Hippocampal formation (tissue), 2 donors: ENCODE data around the gene TAOK1.

ENCODE experiments used
- DNase-seq, 2 donors: peaks; one replicate each; lab custom pipeline; 2025; lab: John Stamatoyannopoulos, UW

The TAOK1 gene

DNA sequence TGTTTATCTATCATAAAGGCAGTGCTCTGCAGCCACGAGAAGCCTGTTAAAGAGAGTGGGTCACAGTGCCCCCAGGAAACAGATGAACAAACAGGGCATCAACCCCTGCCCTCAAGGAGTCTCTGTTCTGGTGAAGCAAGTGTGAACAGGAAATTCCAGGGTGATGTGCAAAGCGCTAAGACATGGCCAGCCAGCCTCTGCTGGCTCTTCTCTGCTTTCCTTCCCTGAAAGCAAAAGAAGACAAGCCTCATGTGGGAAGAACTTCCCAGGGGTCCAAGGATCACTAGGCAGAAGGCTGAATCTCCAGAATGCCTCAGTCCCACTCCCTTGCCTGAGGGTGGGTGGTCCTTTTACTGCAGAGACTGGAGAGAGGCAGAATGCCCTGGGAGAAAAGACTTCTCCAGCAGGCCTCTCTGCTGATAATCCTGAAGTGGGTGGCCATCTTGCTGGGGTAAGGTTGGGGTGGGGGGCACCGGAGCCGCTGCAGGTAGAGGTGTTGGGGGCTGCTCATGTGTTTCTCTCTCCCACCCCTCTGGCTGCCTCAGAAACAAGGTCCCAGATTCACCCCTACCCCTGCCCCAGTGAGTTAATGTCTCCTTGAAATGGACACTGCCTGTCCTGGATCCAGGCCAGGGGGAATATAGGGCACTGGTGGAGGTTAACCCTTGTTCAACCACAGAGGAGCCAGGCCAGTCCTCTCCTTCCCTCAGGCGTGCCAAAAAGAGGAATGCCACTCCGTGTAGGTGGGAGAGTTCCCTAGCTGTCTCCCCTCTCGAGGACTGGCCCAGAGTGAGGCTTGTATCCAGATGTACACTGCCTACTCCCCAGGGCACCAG lies 205.2 kb downstream of the TAOK1 start:
- DNase-seq, result no peak

DNA sequence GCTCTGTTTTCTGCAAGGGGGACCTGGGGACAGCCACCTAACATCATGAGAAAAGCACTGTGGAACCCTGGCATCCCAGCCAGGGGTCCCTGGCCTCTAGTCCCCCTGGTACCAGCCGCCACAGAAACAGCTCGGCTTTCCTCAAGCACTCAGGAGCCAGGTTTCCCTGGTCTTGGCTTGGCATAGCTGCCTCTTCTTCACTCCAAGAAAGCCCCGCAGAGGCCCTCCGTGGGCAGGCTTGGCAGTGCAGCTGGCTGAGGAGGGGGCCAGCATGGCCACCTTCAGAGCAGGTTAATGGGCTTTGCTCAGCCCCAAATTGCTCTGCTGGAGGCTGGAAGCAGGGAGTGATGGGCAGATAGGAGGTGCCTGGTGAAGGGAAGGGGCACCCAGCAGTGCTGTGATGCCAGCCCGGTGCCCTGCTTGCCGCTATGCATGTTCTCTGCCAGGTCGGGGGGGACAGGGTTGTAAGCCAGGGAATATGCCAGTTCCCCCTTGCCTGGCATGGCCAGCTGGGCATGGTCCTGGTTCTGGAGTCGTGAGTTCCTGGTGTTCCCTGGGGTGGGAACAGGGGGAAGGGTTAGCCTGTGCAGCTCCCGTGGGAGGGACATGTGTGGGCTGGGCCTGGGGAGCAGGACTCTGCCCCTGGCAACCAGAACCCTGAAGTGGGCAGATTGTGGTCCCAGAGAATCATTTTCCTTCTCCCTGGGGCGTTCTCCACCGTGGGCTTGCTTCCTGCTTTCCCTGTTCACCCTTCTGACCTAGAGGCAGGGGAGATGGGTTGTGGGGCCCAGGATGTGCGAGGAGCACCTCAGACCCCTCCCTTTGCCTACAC lies 206.0 kb downstream of the TAOK1 start:
- DNase-seq, result no peak

DNA sequence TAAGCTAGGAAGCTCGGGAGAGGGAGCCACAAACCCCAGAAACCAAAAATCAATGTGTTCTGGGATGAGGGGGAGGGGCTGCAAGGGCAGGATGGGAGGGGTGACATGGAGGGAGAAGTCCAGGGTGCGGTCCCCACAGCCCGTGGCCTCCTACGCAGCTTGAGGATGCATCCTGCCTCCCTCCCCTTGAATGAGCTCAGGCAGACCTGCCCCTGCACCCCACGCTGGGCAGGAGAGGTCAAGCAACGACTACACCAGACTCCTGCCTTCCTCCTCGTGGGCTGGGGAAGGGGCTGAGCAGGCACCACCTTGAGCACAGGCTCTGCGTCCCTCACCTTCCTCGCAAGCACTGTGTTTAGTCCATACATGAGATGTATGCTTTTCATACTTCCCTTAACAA lies 206.6 kb downstream of the TAOK1 start:
- DNase-seq, result no peak

DNA sequence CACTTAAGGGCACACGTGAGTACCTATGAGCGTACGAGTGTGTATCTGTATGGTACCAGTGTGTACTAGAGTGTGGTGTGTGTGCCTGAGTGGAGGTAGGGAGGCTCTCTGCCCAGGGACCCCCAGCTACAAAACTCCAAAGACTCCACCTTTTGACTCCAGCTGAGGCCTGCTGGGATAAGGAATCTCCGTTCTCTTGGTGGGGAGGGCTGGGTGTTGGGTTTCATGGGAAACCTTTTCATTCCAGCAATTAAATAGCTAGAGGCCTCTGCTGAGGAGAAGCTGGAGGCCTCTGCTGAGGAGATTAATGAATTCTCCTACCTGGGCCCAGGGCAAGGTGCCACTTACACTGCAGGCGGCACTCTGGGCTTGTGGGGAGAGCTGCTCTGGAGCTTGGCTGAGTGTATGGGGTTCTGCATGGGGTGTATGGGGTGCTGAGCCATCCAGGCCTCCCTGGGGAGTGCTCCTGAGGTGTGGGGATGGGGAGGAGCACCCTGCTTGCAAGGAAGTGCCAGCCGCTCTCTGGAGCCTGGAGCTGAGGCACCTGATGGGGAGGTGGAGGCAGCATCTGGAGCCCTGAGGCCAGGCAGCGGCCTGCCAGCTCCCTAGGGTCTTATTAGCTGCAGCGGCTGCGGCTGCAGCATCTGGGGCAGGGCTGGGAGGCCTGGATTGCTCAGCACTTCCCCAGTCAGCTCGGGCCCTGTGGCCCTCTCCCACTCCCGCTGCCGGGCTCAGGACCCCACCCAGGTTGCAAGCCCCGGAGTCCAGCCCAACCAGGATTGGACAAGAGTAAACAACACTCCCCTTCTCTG lies 207.4 kb downstream of the TAOK1 start:
- no peak for DNase-seq
